HepG2 (cell line): ENCODE data around the gene PITPNM2.
"Not testable (repeated sequence)": the region's sequence is repeated elsewhere in the genome, so short reads cannot be mapped to it uniquely, and the experiment has no call there.

Source experiments
- ARID3A ChIP-seq: IDR thresholded peaks from 2 replicates; pipeline ENCODE4 v1.6.1; 2012; ENCODE audit warnings: low read depth, low read length, improper control_type of control experiment
- EEA1 ChIP-seq: sonication (generic); formaldehyde crosslinking; IDR thresholded peaks from 2 replicates; pipeline ENCODE4 v1.5.1; 2020; ENCODE audit warnings: mild to moderate bottlenecking, missing genetic modification reagents, borderline replicate concordance
- ELF3 ChIP-seq: IDR thresholded peaks from 2 replicates; pipeline ENCODE4 v1.6.1; 2016; ENCODE audit warnings: missing genetic modification reagents, missing compliant biosample characterization
- ETS1 ChIP-seq: sonication (generic); formaldehyde crosslinking; IDR thresholded peaks from 2 replicates; pipeline ENCODE4 v1.4.0; 2020; ENCODE audit warnings: missing genetic modification reagents
- GMEB1 ChIP-seq: sonication (generic); formaldehyde crosslinking; IDR thresholded peaks from 2 replicates; pipeline ENCODE4 v1.5.1; 2020; ENCODE audit warnings: missing genetic modification reagents, mild to moderate bottlenecking, borderline replicate concordance
- MYC ChIP-seq: sonication (generic); formaldehyde crosslinking; IDR thresholded peaks from 2 replicates; pipeline ENCODE4 v1.9.0; 2021; ENCODE audit warnings: missing genetic modification reagents, borderline replicate concordance
- REL ChIP-seq: sonication (generic); formaldehyde crosslinking; conservative IDR thresholded peaks from 2 replicates; pipeline ENCODE4 v1.8.0; 2022; ENCODE audit warnings: mild to moderate bottlenecking, missing genetic modification reagents, moderate library complexity
- SRF ChIP-seq: IDR thresholded peaks from 2 replicates; pipeline ENCODE4 v1.6.1; 2011; ENCODE audit warnings: mild to moderate bottlenecking, low read depth, low read length, moderate library complexity
- SRSF9 ChIP-seq: fragments of 200-400 bp; formaldehyde crosslinking; IDR thresholded peaks from 2 replicates; pipeline ENCODE4 v1.6.1; 2018; ENCODE audit warnings: borderline replicate concordance, mild to moderate bottlenecking, low read depth, low read length; ENCODE audit not compliant: insufficient read depth, poor library complexity, severe bottlenecking

- not testable (repeated sequence) for TF ChIP-seq ETS1; SRSF9; EEA1 (CRISPR knock-in tag); MYC (CRISPR knock-in tag); SRF; ARID3A; REL (CRISPR knock-in tag); GMEB1 (CRISPR knock-in tag); ELF3 (CRISPR knock-in tag)
Observed at GRCh38 chr12:123104094-123104493, 46.8 kb downstream of the PITPNM2 start.
